Inflammatory macrophage treated with lipopolysaccharide for 1 hour (primary cell): ENCODE measurements around the gene RETREG3.
A peak's percentile ranks its signal among the peaks of the same experiment; 100 is the strongest.
"Not testable (repeated sequence)": the region's sequence is repeated elsewhere in the genome, so short reads cannot be mapped to it uniquely, and the experiment has no call there.

Experiments used
- DNase-seq, 2 donors: peaks; one replicate each; pipeline ENCODE4 v3.0.0-alpha.2; 2020 to 2022

Gene RETREG3, protein sequence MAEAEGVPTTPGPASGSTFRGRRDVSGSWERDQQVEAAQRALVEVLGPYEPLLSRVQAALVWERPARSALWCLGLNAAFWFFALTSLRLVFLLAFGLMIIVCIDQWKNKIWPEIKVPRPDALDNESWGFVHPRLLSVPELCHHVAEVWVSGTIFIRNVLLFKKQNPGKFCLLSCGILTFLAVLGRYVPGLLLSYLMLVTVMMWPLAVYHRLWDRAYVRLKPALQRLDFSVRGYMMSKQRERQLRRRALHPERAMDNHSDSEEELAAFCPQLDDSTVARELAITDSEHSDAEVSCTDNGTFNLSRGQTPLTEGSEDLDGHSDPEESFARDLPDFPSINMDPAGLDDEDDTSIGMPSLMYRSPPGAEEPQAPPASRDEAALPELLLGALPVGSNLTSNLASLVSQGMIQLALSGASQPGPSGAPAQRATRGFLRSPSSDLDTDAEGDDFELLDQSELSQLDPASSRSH

DNA sequence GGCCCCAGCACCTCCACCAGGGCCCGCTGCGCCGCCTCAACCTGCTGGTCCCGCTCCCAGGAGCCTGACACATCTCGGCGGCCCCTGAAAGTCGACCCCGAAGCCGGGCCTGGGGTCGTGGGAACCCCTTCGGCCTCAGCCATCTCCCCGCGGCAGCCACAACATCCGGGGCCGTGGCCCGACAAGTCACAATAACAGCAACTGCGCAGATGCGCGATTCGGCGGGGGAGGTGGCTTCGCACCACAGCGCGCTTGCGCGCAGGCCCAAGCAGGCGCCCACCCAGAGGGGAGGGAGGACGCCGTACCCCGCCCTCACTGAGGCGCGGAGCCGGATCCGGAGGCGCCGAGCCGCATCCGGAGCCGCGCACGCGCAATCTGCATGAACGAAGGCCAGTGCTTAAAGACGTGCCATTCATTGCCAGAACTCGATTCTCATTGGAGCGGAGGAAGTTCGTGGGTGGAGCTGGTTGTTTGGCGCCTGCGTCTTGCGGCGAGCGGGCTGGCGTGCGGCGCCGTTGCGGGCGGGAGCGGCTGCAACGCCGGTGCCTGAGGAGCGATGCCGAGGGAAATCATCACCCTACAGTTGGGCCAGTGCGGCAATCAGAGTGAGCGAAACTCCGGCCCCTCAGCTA is at the start of gene RETREG3, which contains the start of gene TUBG1:
Gene RETREG3 (minus strand): TSS at position 193 of the 632 bp plus-strand sequence. CDS start 50 bp downstream, at position 143.
Gene TUBG1 (plus strand): TSS at position 502 of the 632 bp plus-strand sequence. CDS start 55 bp downstream, at position 557.
- DNase-seq, result peak; percentile 99

DNA sequence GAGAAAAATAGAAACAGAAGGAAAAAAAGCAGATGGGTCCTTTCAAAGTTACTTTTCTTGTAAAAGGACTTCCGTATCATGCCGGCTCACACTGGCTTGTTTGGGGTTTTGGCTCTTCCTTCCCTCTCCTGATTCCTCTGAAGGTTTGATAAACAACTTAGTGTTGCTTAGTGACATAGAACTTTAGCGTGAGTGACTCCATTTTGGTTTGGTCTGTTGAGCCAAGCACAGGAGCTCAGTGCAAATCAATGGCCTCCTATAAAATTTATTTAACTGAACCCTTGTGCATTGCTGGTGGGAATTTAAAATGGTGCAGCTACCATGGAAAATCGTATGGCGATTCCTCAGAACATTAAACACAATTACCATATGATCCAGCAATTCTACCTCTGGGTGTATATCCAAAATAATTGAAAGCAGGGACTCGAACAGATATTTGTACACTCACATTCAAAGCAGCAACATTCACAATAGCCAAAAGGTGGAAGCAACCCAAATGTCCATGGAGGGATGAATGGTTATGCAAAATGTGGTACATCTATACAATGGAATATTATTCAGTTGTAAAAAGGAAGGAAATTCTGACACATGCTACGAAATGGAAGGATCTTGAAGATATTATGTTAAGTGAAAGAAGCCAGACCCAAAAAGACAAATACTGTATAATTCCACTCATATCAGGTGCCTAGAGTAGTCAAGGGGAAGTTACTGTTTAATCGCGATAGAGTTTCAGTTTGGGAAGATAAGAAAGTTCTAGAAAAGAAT is 48.8 kb upstream of the RETREG3 start:
- DNase-seq, result no peak

DNA sequence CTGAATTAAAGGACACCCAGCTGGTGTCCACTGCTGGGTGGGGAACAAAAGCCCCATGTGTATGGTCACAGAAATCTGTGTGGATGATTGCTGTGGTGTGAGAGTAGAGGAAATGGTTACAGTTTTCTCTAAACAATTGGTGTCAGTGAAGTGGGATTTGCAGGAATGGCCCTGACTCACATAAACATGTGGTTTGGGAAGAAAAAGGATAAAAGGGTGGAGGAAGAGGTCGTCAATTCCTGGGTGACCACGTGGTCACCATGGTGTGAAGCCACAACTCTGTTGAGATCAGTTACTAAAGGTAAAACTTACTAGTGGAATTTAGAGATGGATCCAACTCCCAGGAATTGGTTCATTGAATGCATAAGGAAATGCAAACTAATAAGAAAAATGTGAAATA is 46.4 kb upstream of the RETREG3 start:
- no peak for DNase-seq

DNA sequence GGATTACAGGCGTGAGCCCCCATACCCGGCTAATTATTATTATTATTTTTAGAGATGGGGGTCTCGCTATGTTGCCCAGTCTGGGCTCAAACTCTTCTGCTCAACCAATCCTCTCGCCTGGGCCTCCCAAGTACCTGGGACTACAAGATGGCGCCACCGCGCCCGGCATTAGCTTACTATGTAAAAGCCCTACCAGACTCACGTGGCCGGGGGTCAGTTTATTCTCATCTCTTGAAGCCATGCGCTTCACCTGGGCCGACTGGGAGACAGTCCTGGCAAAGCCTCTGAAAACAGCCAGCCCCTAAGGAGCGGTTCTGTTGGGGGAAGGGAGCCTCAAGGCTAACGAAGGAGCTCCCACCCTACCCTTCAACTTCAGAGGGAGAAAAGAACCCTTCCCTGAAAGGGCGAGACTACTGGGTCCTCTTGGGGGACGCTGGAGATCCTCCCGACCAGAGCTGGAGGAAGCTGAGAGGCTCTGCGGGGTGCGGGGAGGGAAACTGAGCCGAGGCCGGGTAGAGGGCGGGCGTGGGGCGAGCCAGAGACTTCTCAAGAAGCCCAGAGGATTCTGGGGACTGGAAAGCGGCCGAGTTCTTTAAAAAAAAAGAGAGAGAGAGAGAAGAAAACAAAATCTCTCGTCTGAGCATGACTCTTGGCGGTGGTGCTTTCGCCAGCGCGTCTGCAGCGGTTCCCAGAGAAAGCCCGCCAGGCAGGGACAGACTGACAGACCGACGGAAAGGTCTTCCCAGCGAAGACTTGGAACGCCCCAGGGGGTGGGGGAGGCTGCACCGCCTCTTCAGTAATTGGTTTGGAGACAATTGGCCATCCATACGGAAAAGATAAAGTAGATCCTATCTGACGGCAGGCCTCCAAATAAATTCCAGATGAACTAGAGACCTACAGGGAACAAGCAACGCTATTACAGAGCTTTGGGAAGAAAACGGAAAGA is 44.3 kb upstream of the RETREG3 start:
- no peak for DNase-seq

DNA sequence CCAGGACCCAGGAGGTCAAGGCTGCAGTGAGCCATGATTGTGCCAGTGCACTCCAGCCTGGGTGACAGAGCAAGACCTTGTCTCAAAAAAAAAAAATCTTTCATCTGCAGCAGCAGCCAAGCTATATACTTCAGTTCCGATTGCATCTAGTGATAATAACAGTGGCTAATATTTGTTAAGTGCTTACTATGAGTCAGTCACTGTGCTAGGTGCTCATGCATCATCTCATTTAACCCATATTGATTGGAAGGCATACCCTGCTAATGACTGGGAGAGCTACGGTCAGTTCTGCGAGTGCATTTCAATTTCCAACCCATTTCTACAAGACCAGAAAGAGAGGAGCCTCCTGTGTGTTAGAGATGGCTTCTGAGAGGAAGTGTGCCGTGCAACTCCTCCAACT is 42.2 kb upstream of the RETREG3 start:
- DNase-seq, result no peak

DNA sequence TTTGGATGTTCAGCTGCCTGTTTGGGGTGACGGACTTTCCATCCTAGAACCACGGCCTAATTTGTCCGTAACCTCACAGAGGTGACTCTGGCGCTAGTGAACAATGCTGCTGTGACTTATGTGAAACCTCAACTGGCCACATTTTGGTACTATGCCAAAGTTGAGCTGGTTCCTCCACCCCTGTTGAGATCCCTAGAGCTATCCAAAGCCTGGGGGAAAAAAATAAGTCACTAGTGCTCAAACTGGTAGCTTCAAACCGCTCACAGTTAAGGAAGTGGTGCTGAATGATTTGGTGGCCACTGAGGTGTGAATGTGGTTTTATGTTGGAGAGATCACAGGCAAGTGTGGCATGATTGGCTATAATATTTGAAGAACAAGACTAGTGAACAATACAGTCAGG is 38.6 kb upstream of the RETREG3 start:
- DNase-seq, result no peak

DNA sequence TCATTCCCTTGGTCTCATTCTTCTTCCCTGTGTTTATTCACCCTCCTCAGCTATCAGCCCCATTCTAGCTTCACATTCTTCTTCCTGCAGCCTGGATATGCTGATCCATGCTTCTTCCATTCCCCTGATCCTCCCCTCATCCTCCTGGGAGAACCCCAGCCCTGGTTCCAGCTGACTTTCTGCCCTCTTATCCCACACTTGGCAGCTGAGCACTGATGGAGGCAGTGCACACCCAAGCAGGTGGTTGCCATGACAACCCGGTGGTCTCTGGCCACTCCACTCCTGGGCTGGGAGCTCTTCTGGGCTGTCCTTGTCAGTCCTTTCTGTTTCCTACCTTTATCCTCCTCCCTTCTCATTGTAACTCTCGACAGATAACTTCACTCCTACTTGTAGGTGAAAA is 33.2 kb upstream of the RETREG3 start:
- DNase-seq, result no peak

DNA sequence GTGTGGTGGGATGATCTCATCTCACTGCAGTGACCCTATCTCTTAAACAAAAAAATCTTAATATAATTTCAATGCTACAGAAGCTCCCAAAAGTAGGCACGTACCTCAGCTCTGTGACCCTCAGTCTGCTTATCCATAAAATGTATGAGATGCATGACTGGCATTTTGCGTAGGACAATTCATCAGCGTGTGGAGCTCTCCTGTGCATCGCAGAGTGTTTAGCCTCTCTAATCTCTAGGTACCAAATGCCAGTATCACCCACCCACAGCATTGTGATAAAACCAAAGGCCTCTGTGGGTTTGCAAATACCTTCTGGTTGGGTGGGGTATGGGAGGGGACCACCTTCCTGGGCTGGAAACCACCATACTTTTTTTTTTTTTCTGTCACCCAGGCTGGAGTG is 30.9 kb upstream of the RETREG3 start:
- DNase-seq, result no peak

DNA sequence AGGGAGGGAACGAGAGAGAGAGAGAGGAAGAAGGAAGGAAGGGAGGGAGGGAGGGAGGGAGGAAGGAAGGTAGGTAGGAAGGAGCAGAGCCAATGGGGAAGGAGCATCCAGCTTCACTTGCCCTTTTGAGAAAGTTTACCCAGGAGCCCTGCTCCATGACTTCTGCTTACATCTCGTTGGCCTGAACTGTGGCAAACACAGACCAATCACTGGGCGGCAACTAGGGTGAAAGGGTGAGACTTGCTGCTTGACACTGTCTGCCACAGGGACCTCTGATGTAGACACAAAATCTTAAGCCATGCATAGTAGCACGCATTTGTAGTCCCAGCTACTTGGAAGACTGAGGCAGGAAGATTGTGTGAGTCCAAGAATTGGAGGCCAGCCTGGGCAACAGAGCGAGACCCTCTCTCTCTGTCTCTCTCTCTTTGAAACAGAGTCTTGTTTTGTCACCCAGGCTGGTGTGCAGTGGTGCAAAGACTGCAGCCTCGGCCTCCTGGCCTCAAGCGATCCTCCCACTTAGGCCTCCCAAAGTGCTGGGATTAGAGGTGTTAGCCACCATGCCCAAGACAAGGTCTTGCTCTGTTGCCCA is 30.4 kb upstream of the RETREG3 start:
- no peak for DNase-seq

DNA sequence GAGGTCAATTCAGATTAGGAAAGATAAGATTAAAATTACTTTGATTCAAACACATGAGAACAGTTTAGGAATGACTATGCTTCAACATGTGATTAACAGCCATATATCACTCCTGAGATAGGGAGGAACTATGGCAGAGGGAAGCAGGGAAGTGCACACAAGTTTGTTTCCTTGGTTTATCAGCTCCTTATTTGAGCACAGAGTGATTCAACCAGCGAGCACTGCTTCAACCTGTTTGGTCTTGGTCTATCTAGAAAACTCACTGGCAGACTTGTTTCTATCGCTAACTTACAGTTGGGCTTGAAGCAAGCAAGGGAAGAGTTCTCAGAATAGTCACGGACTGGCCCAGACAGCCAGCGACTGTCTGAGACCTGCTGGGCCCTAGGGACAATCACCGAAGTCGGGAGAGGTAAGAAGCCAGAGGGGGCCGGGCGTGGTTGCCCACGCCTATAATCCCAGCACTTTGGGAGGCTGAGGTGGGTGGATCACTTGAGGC is 23.8 kb upstream of the RETREG3 start:
- DNase-seq, result no peak

DNA sequence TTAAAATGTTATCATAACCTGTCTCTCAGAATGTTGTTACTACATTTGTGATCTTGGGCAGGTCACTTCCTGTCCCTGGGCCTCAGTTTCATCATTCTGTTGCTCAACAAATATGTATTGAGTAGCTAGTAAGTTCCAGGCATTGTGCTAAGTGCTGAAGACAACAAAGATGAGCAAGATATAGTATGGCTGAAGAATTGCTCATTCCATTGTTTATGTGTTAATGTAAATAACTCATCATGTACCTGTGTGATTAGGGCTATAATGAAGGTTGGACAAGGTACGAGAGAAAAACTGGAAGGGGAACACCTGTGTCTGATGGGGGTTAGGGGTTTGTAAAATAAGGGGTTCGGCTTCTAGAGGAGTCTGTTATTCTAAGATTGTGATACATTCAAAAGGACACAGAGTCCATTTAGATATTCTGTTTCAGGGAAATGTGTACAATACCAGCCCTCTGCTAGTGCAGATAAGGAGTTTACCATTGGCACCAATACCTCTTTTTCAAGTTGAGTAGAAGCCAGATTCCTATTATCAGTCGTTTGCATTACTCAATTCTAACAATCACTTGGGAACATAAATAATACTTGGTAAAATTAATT is 20.3 kb upstream of the RETREG3 start:
- peak; percentile 23 to 45 for DNase-seq

DNA sequence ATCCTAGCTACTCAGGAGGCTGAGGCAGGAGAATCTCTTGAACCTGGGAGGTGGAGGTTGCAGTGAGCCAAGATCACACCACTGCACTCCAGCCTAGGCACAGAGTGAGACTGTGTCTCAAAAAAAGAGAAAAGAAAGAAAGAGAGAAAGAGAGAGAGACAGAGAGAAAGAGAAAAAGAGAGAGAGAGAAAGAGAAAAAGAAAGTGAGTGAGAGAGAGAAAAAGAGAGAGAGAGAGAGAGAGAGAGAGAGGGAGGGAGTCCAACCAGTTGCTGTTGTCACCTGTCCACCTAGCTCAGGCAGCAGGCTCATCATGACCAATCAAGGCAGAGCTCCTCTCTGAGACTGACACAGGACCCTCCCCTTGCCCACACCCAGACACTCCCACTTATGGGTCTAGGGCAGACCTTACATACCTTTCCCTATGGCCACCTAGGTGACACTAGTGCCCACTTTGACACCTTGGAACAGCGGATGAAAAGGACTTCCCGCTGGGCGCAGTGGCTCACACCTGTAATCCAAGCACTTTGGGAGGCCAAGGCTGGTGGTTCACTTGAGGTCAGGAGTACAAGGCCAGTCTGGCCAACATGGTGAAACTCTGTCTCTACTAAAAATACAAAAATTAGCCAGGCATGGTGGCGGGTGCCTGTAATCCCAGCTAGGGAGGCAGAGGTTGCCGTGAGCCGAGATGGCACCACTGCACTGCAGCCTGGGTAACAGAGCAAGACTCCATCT is 18.0 kb upstream of the RETREG3 start:
- DNase-seq, result not testable (repeated sequence)

DNA sequence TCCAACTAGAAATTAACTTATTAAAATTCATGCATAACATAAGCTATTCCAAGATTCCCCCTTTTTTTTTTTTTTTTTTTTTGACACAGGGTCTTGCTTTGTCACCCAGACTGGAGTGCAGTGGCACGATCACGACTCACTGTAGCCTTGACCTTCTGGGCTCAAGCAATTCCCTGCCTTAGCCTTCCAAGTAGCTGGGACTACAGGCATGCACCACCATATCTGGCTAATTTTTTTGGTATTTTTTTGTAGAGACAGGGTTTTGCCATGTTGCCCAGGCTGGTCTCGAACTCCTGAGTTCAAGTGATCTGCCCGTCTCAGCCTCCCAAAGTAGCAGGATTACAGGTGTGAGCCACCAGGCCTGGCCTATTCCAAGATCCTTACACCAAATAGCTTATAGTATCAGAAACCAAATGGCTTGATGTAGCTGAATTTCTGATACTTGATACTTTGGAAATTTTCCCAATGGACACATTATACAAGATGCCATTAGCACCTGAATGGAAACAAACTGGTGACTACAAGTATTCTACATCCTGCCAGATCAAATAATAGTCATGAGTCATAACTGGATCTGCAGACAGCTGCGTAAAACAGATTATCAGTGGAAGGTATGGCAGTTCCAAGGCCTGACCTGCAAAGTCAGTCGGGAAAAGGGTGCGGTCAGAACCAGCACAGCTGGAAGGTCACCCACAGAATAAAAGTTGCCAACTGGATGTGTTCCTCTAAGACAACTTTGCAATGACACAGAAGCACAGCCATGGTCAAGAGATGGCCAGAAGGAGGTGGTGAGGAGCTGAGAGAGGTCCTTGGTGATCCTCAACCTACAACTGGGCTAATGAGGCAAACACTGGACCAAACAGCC is 14.8 kb upstream of the RETREG3 start:
- no peak for DNase-seq

DNA sequence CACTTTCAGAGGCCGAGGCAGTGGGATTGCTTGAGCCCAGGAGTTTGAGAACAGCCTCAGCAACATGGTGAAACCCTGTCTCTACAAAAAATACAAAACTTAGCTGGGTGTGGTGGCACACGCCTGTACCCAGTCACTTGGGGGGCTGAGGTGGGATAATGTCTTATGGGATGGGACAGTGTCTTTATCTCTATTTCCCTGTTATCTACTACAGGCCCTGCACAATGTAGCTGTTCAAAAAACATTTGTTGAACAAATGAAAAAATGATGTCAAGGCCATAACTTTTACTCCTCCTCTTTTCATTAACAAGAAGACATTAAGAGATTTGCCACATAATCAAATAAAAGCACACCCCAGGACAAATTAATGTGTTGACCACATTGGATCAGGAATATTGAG is 14.1 kb upstream of the RETREG3 start:
- no peak for DNase-seq

DNA sequence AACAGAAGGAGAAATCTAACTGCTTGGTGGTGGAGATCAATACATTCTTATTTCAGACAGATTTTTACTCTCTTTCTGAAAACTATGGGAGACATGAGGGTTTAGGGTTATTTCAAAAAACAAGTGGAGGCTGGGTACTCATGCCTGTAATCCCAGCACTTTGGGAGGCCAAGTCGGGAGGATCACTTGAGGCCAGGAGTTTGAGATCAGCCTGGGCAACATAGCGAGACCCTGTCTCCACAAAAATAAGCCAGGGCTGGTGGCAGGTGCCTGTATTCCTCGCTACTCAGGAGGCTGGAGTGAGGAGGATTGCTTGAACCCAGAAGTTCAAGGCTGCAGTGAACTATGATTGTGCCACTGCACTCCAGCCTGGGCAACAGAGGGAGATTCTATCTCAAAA is 12.8 kb upstream of the RETREG3 start:
- not testable (repeated sequence) for DNase-seq

DNA sequence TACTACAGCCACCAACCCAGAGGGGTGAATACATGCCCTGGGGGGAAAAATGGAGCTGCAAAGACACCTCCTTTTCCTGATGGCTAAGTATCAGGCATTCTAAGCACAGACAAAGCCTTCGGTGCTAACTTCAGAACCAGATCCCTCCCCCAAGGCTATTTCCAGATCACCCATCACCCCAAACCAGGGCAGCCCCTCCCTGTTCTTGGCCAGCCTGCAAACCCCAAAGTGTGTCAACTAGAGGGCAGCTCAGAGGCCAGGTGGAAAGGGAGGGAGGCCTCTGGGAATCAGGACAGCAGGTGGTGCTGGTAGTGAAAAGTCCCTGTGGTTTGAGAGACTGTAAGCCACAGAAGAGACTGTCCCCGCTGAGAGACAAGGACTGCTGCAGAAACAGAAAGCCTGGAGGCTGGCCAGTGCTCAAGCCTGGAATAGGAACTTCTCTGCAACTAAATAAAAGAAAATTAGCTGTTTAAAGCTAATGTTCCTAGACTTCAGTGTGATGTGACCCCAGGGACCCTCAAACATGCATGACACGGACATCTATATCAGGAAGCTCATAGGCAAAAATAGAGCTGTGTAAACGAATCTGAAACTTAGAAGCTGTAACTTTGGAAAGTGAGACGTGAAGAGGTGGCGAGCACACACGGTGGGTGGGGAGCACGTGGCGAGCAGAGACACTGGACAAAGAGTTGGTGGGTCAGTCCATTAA is 9.4 kb upstream of the RETREG3 start:
- no peak for DNase-seq

DNA sequence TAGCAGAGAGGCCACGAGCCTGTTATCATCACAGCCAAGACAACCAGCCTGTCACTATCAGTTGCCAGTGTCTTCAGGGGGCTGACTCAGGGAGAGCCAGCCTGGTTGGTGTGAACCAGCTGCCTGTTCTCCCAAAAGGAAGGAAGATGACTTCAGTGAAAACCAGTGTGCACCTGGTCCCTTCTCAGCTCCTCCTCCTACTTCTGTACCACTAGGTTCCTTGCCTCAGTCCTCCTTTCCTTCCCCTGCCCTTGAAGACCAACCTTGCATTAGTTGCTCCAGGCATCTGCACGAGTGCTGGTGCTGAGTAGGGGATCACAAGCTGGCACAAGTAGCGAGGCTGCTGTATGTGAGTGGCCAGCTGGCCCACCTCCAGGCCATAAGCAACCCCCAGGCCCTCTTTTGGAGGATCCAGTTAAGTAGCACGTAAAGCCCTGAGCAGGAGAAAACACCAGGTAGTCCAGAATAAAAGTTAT is 8.8 kb upstream of the RETREG3 start:
- DNase-seq, result no peak

DNA sequence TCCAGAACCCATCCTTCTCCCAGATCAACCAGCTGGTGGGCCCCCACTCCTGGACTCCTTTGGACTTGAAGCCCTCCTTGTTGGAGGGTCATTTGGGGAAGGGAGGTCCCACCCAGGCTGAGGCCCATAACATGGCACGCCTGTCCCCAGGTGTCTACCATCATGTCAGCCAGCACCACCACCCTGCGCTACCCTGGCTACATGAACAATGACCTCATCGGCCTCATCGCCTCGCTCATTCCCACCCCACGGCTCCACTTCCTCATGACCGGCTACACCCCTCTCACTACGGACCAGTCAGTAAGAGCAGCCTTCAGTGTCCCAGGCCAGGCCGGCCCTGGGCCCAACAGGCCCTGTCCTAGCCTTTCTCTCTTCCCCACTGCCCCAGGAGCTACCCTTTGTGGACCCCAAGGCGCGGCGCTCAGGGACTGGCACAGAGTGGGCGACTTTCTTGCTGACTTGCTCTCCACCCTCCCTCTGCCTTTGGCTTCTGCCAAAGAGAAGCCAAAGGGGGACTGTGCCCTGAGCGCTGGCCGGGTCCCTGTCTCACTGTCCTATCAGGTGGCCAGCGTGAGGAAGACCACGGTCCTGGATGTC is 4.6 kb upstream of the RETREG3 start:
- DNase-seq, result no peak
